NT2/D1 (cell line): Measurements from ENCODE around the gene BABAM2.

Experiments
- SUZ12 ChIP-seq: IDR thresholded peaks from 2 replicates; pipeline ENCODE4 v1.6.1; 2011; ENCODE audit not compliant: insufficient read length, insufficient read depth; ENCODE audit errors: extremely low read depth
- YY1 ChIP-seq: IDR thresholded peaks from 2 replicates; pipeline ENCODE4 v1.6.1; 2011; ENCODE audit not compliant: insufficient read length, insufficient read depth

DNA sequence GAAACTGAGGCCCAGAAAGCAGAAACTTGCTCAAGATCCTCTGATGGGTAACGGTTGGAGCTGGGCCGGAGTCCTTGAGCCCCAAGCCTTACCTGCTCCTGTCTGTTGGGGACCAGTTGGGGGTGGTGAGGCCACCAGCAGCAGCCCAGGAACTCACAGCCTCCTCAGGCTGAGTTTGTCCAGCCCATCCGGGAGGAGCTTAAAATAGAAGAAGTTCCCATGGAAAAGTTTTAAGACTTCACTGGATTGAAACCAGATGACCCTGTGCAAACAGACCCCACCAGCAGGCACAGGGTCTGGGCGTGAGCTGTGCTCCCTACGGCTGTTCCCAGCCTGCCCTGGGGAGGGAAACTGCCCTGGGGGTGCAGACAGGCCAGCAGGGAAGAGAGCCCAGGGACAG is 461.6 kb downstream of the BABAM2 start:
- TF ChIP-seq YY1: no peak
- no peak for TF ChIP-seq SUZ12
